ENCODE data around the gene E2F2. TPM values are rescaled to one million over a fixed set of nuclear protein-coding genes. Genes with fewer than 3 reads are reported as not detected.
"Not testable (repeated sequence)": the region's sequence is repeated elsewhere in the genome, so short reads cannot be mapped to it uniquely, and the experiment has no call there.

The E2F2 gene
- total RNA-seq, 6 donors from 2014 or later, result 0.69 to 1.9 (median 1.1) TPM

DNA sequence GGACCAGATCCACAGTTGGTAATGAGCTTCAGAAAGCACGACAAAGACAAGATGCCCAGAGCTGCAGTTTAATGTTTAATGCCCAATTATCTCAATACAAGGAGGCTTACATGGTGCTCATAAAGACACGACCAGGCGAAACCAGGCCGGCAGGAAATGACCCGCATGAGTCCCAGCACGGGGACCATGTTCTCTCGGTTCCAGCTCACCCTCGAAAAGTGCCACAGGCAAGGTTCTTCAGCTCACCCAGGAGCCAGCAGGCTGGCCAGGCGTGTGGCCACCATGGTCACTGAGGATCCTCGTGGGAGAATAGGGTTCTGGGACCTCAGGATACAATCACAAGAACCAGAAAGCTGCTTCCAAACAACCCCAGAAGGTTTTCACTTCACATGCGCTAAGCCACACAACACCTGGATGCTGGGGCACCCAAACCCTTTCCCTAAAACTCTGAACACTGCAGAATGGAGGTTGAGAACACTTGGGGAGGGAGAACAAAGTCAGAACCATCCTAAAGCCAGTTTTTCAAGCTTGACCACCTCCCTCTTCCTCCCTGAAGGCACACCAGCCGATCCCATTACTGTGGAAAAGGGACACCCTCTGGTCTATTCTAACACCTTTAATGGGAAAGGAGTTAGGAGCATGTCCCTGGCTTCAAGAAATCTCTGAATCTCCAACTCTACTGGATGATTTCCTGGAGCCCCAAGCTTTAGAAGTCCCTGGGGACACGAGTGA, 24.5 kb downstream of the E2F2 start:
- Histone ChIP-seq H3K9me3 (no peaks in the 10 kb centered on the region), H3K27me3 (no peaks in the 10 kb centered on the region), H3K4me1 (peaks cover 0 to 4% (median 0%) of the 10 kb centered on the region in 4 donors), H3K27ac (no peak overlapping the region), H3K36me3 (no peaks in the 10 kb centered on the region), H3K4me3 (no peak overlapping the region)
- 80 to 87% methylated on average over 12 to 13 of the region's 13 CpGs for WGBS, 2 donors
- no peak for DNase-seq
- no peak for ATAC-seq (ENCODE audit: low FRiP score in 2 of 2)
- TF ChIP-seq POLR2A (IDR thresholded peaks at IDR 0.05) (no peak), POLR2AphosphoS5 (IDR thresholded peaks at IDR 0.05) (no peak), EP300 (IDR thresholded peaks at IDR 0.05) (no peak)
- TF ChIP-seq, protein P1, sequence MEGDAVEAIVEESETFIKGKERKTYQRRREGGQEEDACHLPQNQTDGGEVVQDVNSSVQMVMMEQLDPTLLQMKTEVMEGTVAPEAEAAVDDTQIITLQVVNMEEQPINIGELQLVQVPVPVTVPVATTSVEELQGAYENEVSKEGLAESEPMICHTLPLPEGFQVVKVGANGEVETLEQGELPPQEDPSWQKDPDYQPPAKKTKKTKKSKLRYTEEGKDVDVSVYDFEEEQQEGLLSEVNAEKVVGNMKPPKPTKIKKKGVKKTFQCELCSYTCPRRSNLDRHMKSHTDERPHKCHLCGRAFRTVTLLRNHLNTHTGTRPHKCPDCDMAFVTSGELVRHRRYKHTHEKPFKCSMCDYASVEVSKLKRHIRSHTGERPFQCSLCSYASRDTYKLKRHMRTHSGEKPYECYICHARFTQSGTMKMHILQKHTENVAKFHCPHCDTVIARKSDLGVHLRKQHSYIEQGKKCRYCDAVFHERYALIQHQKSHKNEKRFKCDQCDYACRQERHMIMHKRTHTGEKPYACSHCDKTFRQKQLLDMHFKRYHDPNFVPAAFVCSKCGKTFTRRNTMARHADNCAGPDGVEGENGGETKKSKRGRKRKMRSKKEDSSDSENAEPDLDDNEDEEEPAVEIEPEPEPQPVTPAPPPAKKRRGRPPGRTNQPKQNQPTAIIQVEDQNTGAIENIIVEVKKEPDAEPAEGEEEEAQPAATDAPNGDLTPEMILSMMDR (IDR thresholded peaks at IDR 0.05), result no peak

DNA sequence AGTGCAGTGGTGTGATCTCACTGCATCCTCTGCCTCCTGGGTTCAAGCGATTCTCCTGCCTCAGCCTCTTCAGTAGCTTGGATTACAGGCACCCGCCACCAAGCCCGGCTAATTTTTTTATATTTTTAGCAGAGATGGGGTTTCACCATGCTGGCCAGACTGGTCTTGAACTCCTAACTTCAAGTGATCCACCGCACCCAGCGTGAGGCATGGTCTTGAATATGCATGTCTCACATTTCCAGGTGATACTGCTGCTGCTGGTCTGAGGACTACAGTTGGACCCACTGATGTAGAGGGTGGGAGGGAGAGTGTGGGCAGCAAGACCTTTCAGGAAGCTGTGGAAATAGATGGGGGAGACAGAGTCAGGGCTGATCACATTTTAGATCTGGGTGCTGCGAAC, 25.2 kb downstream of the E2F2 start:
- H3K4me1 ChIP-seq, result peaks cover 0 to 4% (median 0%) of the 10 kb centered on the region in 4 donors
- ATAC-seq (ENCODE audit: low FRiP score in 2 of 2) (no peak), DNase-seq (no peak)
- TF ChIP-seq, protein P1 (IDR thresholded peaks at IDR 0.05), result no peak
- TF ChIP-seq EP300 (IDR thresholded peaks at IDR 0.05) (no peak), POLR2A (IDR thresholded peaks at IDR 0.05) (no peak), POLR2AphosphoS5 (IDR thresholded peaks at IDR 0.05) (no peak)
- no peaks in the 10 kb centered on the region for H3K9me3 ChIP-seq
- no peak overlapping the region for H3K4me3 ChIP-seq
- H3K36me3 ChIP-seq, result no peaks in the 10 kb centered on the region
- no peak overlapping the region for H3K27ac ChIP-seq
- no peaks in the 10 kb centered on the region for H3K27me3 ChIP-seq
- WGBS, 2 donors, result 91 to 93% methylated on average over 6 of the region's 6 CpGs

DNA sequence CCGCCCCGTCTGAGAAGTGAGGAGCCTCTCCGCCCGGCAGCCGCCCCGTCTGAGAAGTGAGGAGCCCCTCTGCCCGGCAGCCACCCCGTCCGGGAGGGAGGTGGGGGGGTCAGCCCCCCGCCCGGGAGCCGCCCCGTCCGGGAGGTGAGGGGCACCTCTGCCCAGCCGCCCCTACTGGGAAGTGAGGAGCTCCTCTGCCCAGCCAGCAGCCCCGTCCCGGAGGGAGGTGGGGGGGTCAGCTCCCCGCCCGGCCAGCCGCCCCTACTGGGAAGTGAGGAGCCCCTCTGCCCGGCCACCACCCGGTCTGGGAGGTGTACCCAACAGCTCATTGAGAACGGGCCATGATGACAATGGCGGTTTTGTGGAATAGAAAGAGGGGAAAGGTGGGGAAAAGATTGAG, 26.9 kb downstream of the E2F2 start:
- not testable (repeated sequence) for H3K4me3 ChIP-seq; ATAC-seq (ENCODE audit: low FRiP score in 2 of 2); H3K36me3 ChIP-seq; H3K27ac ChIP-seq; H3K27me3 ChIP-seq; H3K4me1 ChIP-seq; H3K9me3 ChIP-seq
- WGBS, 2 donors, result 70% methylated on average over 2 of the region's 24 CpGs; no CpG with 5 or more reads in 1 of the 2 donors
- peak in 1 of 2 donors; percentile 57 for DNase-seq

DNA sequence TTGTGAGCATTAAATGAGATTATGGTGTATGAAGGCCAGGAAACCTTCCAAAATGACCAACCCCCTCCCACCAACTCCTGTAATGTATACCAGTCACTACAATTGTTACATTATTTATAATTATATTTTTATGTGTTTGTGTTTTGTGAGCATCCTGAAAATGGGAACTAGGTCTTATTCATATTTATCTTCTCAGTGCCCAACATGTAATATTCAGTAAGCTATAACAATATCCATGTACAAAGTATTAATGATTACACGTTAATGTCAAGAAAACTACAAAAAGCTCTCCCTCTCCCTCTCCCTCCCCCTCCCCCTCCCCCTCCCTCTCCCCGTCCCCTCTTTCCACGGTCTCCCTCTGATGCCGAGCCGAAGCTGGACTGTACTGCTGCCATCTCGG, 28.1 kb downstream of the E2F2 start:
- no peaks in the 10 kb centered on the region for H3K9me3 ChIP-seq
- no peak overlapping the region for H3K27ac ChIP-seq
- no peak overlapping the region for H3K4me3 ChIP-seq
- TF ChIP-seq, protein P1 (IDR thresholded peaks at IDR 0.05), result no peak
- TF ChIP-seq POLR2AphosphoS5 (IDR thresholded peaks at IDR 0.05), result no peak
- no peak for TF ChIP-seq EP300 (IDR thresholded peaks at IDR 0.05)
- TF ChIP-seq POLR2A (IDR thresholded peaks at IDR 0.05), result no peak
- no peaks in the 10 kb centered on the region for H3K36me3 ChIP-seq
- 69 to 78% methylated on average over 3 to 5 of the region's 6 CpGs for WGBS, 2 donors
- H3K27me3 ChIP-seq, result no peaks in the 10 kb centered on the region
- no peak for DNase-seq
- no peak for ATAC-seq (ENCODE audit: low FRiP score in 2 of 2)
- peaks cover 0 to 4% (median 0%) of the 10 kb centered on the region in 4 donors for H3K4me1 ChIP-seq

DNA sequence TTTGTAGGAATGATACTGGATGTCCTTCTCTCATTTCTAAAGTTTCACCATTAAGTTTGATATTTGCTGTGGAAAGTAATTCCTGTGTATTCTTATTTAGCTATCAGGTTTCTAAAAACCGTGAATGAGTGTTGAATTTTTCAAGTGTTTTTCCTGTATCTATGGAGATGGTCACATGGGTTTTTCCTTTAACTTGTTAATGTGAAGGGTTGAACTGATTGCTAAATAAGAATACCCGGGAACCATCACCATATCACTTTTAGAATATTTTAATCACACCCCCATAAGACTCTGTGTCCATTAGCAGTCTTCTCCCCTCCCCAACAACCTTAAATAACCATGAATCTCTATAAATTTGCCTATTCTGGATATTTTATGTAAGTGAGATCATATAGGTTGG, 30.6 kb downstream of the E2F2 start:
- WGBS, 2 donors, result 34 to 42% methylated on average over 2 of the region's 2 CpGs
- no peaks in the 10 kb centered on the region for H3K9me3 ChIP-seq
- TF ChIP-seq EP300 (IDR thresholded peaks at IDR 0.05), result no peak
- TF ChIP-seq, protein P1 (IDR thresholded peaks at IDR 0.05), result no peak
- no peak overlapping the region for H3K4me3 ChIP-seq
- H3K4me1 ChIP-seq, result peaks cover 5 to 10% (median 6%) of the 10 kb centered on the region in 4 donors
- no peaks in the 10 kb centered on the region for H3K36me3 ChIP-seq
- DNase-seq, result no peak
- H3K27me3 ChIP-seq, result no peaks in the 10 kb centered on the region
- no peak for ATAC-seq (ENCODE audit: low FRiP score in 2 of 2)
- H3K27ac ChIP-seq, result no peak overlapping the region
